Measurements from ENCODE around the gene PIK3IP1. TPM values are rescaled to one million over a fixed set of nuclear protein-coding genes. Genes with fewer than 3 reads are reported as not detected.

Gene PIK3IP1
- total RNA-seq, 4 donors from 2014 or later, result 39.8 to 88.4 (median 48.1) TPM

DNA sequence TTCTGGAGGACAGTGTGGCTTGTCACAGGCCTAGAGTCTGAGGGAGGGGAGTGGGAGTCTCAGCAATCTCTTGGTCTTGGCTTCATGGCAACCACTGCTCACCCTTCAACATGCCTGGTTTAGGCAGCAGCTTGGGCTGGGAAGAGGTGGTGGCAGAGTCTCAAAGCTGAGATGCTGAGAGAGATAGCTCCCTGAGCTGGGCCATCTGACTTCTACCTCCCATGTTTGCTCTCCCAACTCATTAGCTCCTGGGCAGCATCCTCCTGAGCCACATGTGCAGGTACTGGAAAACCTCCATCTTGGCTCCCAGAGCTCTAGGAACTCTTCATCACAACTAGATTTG lies 13.0 kb downstream of the PIK3IP1 start:
- H3K9me3 ChIP-seq, result no peaks in the 10 kb centered on the region
- intact Hi-C loops (cut with DNase I), result no loop called here
- no peak for TF ChIP-seq POLR2A (IDR thresholded peaks at IDR 0.05)
- TF ChIP-seq, protein P1, sequence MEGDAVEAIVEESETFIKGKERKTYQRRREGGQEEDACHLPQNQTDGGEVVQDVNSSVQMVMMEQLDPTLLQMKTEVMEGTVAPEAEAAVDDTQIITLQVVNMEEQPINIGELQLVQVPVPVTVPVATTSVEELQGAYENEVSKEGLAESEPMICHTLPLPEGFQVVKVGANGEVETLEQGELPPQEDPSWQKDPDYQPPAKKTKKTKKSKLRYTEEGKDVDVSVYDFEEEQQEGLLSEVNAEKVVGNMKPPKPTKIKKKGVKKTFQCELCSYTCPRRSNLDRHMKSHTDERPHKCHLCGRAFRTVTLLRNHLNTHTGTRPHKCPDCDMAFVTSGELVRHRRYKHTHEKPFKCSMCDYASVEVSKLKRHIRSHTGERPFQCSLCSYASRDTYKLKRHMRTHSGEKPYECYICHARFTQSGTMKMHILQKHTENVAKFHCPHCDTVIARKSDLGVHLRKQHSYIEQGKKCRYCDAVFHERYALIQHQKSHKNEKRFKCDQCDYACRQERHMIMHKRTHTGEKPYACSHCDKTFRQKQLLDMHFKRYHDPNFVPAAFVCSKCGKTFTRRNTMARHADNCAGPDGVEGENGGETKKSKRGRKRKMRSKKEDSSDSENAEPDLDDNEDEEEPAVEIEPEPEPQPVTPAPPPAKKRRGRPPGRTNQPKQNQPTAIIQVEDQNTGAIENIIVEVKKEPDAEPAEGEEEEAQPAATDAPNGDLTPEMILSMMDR (IDR thresholded peaks at IDR 0.05), result no peak
- H3K4me1 ChIP-seq, result peaks cover 6 to 7% of the 10 kb centered on the region in 2 donors
- peaks cover 44 to 52% of the 10 kb centered on the region in 2 donors for H3K36me3 ChIP-seq
- H3K4me3 ChIP-seq (replicated peaks in 1 of 3), result no peak overlapping the region
- no peak for DNase-seq
- peak overlapping the region in 2 of 3 donors; percentile 13 to 27 for H3K27ac ChIP-seq
- no peaks in the 10 kb centered on the region for H3K27me3 ChIP-seq

DNA sequence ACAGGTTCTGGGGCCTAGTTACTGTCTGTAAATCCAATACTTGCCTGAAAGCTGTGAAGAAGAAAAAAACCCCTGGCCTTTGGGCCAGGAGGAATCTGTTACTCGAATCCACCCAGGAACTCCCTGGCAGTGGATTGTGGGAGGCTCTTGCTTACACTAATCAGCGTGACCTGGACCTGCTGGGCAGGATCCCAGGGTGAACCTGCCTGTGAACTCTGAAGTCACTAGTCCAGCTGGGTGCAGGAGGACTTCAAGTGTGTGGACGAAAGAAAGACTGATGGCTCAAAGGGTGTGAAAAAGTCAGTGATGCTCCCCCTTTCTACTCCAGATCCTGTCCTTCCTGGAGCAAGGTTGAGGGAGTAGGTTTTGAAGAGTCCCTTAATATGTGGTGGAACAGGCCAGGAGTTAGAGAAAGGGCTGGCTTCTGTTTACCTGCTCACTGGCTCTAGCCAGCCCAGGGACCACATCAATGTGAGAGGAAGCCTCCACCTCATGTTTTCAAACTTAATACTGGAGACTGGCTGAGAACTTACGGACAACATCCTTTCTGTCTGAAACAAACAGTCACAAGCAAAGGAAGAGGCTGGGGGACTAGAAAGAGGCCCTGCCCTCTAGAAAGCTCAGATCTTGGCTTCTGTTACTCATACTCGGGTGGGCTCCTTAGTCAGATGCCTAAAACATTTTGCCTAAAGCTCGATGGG lies 13.5 kb downstream of the PIK3IP1 start:
- intact Hi-C loops (cut with DNase I), result no loop called here
- Histone ChIP-seq H3K27me3 (no peaks in the 10 kb centered on the region), H3K27ac (peak overlapping the region in 2 of 3 donors; percentile 13 to 27), H3K9me3 (no peaks in the 10 kb centered on the region), H3K36me3 (peaks cover 39 to 53% of the 10 kb centered on the region in 2 donors), H3K4me1 (peaks cover 8 to 10% of the 10 kb centered on the region in 2 donors), H3K4me3 (replicated peaks in 1 of 3) (no peak overlapping the region)
- 81 to 87% methylated on average over 6 of the region's 6 CpGs for WGBS, 2 donors
- no peak for TF ChIP-seq POLR2A (IDR thresholded peaks at IDR 0.05)
- TF ChIP-seq, protein P1 (IDR thresholded peaks at IDR 0.05), result no peak
- DNase-seq, result no peak

DNA sequence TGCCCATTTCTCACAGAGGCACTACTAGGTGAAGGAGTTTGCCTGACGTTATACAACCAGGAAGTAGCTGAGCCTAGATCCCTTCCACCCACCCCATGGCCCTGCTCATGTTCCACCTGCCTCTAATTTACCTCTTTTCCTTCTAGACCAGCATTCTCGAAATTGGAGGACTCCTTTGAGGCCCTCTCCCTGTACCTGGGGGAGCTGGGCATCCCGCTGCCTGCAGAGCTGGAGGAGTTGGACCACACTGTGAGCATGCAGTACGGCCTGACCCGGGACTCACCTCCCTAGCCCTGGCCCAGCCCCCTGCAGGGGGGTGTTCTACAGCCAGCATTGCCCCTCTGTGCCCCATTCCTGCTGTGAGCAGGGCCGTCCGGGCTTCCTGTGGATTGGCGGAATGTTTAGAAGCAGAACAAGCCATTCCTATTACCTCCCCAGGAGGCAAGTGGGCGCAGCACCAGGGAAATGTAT lies 14.1 kb downstream of the PIK3IP1 start:
- no peaks in the 10 kb centered on the region for H3K27me3 ChIP-seq
- DNase-seq, result no peak
- H3K9me3 ChIP-seq, result no peaks in the 10 kb centered on the region
- WGBS, 2 donors, result 82 to 88% methylated on average over 6 to 9 of the region's 9 CpGs
- H3K27ac ChIP-seq, result peak overlapping the region in 2 of 3 donors; percentile 13 to 27
- no peak for TF ChIP-seq POLR2A (IDR thresholded peaks at IDR 0.05)
- TF ChIP-seq, protein P1 (IDR thresholded peaks at IDR 0.05), result no peak
- H3K36me3 ChIP-seq, result peaks cover 37 to 54% of the 10 kb centered on the region in 2 donors
- no peak overlapping the region for H3K4me3 ChIP-seq (replicated peaks in 1 of 3)
- H3K4me1 ChIP-seq, result peaks cover 14 to 16% of the 10 kb centered on the region in 2 donors
- intact Hi-C loops (cut with DNase I), result no loop called here

DNA sequence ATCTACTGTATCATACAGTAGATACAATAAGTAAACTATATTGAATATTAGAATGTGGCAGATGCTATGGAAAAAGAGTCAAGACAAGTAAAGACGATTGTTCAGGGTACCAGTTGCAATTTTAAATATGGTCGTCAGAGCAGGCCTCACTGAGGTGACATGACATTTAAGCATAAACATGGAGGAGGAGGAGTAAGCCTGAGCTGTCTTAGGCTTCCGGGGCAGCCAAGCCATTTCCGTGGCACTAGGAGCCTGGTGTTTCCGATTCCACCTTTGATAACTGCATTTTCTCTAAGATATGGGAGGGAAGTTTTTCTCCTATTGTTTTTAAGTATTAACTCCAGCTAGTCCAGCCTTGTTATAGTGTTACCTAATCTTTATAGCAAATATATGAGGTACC lies 14.5 kb downstream of the PIK3IP1 start:
- intact Hi-C loops (cut with DNase I), result no loop called here
- 91 to 95% methylated on average over 5 of the region's 5 CpGs for WGBS, 2 donors
- Histone ChIP-seq H3K27me3 (no peaks in the 10 kb centered on the region), H3K27ac (peak overlapping the region in 1 of 3 donors; percentile 27), H3K4me1 (peaks cover 18 to 20% of the 10 kb centered on the region in 2 donors), H3K36me3 (peaks cover 35 to 49% of the 10 kb centered on the region in 2 donors), H3K9me3 (no peaks in the 10 kb centered on the region), H3K4me3 (replicated peaks in 1 of 3) (no peak overlapping the region)
- no peak for DNase-seq
- TF ChIP-seq, protein P1 (IDR thresholded peaks at IDR 0.05), result no peak
- no peak for TF ChIP-seq POLR2A (IDR thresholded peaks at IDR 0.05)

DNA sequence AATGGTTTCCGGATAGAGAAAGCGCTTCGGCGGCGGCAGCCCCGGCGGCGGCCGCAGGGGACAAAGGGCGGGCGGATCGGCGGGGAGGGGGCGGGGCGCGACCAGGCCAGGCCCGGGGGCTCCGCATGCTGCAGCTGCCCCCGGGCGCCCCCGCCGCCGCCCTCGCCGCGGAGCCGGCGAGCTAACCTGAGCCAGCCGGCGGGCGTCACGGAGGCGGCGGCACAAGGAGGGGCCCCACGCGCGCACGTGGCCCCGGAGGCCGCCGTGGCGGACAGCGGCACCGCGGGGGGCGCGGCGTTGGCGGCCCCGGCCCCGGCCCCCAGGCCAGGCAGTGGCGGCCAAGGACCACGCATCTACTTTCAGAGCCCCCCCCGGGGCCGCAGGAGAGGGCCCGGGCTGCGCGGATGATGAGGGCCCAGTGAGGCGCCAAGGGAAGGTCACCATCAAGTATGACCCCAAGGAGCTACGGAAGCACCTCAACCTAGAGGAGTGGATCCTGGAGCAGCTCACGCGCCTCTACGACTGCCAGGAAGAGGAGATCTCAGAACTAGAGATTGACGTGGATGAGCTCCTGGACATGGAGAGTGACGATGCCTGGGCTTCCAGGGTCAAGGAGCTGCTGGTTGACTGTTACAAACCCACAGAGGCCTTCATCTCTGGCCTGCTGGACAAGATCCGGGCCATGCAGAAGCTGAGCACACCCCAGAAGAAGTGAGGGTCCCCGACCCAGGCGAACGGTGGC lies 15.7 kb downstream of the PIK3IP1 start:
- no peak overlapping the region for H3K27ac ChIP-seq
- 93 to 96% methylated on average over 17 to 49 of the region's 69 CpGs for WGBS, 2 donors
- peaks cover 27 to 40% of the 10 kb centered on the region in 2 donors for H3K36me3 ChIP-seq
- DNase-seq, result no peak
- TF ChIP-seq, protein P1 (IDR thresholded peaks at IDR 0.05), result no peak
- no peak for TF ChIP-seq POLR2A (IDR thresholded peaks at IDR 0.05)
- H3K27me3 ChIP-seq, result no peaks in the 10 kb centered on the region
- intact Hi-C loops (cut with DNase I), result no loop called here
- H3K9me3 ChIP-seq, result no peaks in the 10 kb centered on the region
- no peak overlapping the region for H3K4me3 ChIP-seq (replicated peaks in 1 of 3)
- H3K4me1 ChIP-seq, result peaks cover 27 to 32% of the 10 kb centered on the region in 2 donors
